ENCODE measurements around the gene PGA3.
"Not testable (repeated sequence)": the region's sequence is repeated elsewhere in the genome, so short reads cannot be mapped to it uniquely, and the experiment has no call there.

Gene PGA3

GRCh38 chr11:61164606-61165424 is 38.5 kb upstream of the PGA3 start:
- Mint-ChIP-seq H3K4me1 (ENCODE audit: low read depth) (peaks cover 60% of the 10 kb centered on the region), H3K27ac (peak overlapping the region; percentile 86), H3K27me3 (no peaks in the 10 kb centered on the region), H3K4me3 (peak overlapping the region; percentile 27), H3K9me3 (no peaks in the 10 kb centered on the region), H3K36me3 (ENCODE audit: low read depth) (no peaks in the 10 kb centered on the region)

- H3K4me3 Mint-ChIP-seq; H3K27me3 Mint-ChIP-seq; H3K36me3 Mint-ChIP-seq (ENCODE audit: low read depth); H3K27ac Mint-ChIP-seq; H3K9me3 Mint-ChIP-seq: not testable (repeated sequence)
- H3K4me1 Mint-ChIP-seq (ENCODE audit: low read depth), result peaks cover 51% of the 10 kb centered on the region
These were observed 37.5 kb upstream of the PGA3 start for GRCh38 chr11:61165785-61166184.

DNA sequence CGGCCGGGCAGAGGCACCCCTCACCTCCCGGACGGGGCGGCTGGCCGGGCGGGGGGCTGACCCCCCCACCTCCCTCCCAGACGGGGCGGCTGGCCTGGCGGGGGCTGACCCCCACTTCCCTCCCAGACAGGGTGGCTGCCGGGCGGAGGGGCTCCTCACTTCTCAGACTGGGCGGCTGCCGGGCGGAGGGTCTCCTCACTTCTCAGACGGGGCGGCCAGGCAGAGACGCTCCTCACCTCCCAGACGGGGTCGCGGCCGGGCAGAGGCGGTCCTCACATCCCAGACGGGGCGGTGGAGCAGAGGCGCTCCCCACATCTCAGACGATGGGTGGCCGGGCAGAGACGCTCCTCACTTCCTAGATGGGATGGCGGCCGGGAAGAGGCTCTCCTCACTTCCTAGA is 37.0 kb upstream of the PGA3 start:
- H3K4me3 Mint-ChIP-seq; H3K9me3 Mint-ChIP-seq; H3K27me3 Mint-ChIP-seq; H3K27ac Mint-ChIP-seq; H3K36me3 Mint-ChIP-seq (ENCODE audit: low read depth): not testable (repeated sequence)
- peaks cover 49% of the 10 kb centered on the region for H3K4me1 Mint-ChIP-seq (ENCODE audit: low read depth)

- no peak overlapping the region for H3K27ac Mint-ChIP-seq
- H3K27me3 Mint-ChIP-seq, result no peaks in the 10 kb centered on the region
- no peaks in the 10 kb centered on the region for H3K36me3 Mint-ChIP-seq (ENCODE audit: low read depth)
- no peak overlapping the region for H3K4me3 Mint-ChIP-seq
- H3K4me1 Mint-ChIP-seq (ENCODE audit: low read depth), result peaks cover 45% of the 10 kb centered on the region
- no peaks in the 10 kb centered on the region for H3K9me3 Mint-ChIP-seq
These were observed 35.1 kb upstream of the PGA3 start for GRCh38 chr11:61168042-61168688.

DNA sequence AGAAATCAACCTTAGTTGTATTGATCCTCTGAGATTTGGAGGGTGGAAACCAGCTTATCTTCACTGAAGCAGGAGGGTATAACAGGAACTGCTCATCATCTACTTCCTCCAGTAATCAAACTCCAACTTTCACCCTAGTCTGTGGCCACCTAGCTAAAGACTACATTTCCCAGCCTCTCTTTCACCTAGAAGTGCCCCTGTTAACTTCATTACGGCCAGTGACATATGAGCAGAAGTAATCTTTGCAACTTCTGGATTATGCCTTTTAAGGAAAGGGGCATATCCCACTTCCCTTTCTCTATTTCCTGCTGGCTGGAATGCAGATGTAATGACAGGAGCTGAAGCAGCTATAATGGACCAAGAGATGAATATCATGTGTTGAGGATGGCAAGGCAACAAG is 34.5 kb upstream of the PGA3 start:
- H3K27ac Mint-ChIP-seq, result peak overlapping the region; percentile 39
- no peaks in the 10 kb centered on the region for H3K27me3 Mint-ChIP-seq
- no peaks in the 10 kb centered on the region for H3K36me3 Mint-ChIP-seq (ENCODE audit: low read depth)
- H3K9me3 Mint-ChIP-seq, result no peaks in the 10 kb centered on the region
- peaks cover 39% of the 10 kb centered on the region for H3K4me1 Mint-ChIP-seq (ENCODE audit: low read depth)
- no peak overlapping the region for H3K4me3 Mint-ChIP-seq

DNA sequence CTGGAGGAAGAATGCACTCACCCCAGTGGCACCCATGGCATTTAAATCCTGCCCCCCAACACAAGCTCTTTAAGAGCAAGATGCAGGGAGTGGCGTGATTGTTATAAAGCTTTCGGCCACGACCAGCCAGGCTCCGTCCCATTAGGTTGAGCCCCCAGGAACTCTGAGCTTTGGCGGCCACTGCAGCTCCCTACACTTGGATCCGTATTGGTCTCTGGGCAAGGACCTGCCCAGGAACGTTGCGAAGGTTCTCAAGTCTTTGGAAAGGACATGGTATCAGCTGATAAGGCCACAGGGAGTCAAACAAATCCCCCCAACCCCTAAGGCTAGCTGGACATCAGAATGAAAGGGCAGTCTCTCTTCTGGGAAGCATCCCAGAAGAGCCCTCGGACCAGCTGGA is 32.7 kb upstream of the PGA3 start:
- H3K4me1 Mint-ChIP-seq (ENCODE audit: low read depth), result peaks cover 25% of the 10 kb centered on the region
- no peak overlapping the region for H3K27ac Mint-ChIP-seq

DNA sequence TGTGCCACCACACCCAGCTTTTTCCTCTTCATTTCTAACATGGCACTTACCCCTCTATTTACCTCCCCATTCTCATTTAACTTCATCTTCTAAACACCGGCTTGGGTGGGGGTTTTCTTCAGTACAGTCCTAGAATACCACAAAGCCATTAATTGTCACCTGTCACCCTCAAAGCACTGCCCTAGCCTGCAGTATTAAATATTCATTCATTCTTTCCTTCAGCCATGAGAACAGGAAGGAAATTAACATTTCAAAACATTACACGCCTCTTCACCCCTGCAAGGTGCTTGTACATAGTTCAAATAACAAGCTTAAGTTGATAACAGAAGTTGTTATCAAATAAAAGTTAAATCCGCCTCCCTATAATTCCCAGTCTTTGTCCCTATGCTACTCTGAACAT is 31.4 kb upstream of the PGA3 start:
- H3K9me3 Mint-ChIP-seq, result no peaks in the 10 kb centered on the region
- H3K4me1 Mint-ChIP-seq (ENCODE audit: low read depth), result peaks cover 25% of the 10 kb centered on the region
- H3K27ac Mint-ChIP-seq, result no peak overlapping the region
- H3K27me3 Mint-ChIP-seq, result no peaks in the 10 kb centered on the region
- H3K4me3 Mint-ChIP-seq, result no peak overlapping the region
- no peaks in the 10 kb centered on the region for H3K36me3 Mint-ChIP-seq (ENCODE audit: low read depth)

More for the DNA sequence above, 32.7 kb upstream of the PGA3 start:
- Mint-ChIP-seq H3K9me3 (no peaks in the 10 kb centered on the region), H3K36me3 (ENCODE audit: low read depth) (no peaks in the 10 kb centered on the region), H3K4me3 (no peak overlapping the region), H3K27me3 (no peaks in the 10 kb centered on the region)

DNA sequence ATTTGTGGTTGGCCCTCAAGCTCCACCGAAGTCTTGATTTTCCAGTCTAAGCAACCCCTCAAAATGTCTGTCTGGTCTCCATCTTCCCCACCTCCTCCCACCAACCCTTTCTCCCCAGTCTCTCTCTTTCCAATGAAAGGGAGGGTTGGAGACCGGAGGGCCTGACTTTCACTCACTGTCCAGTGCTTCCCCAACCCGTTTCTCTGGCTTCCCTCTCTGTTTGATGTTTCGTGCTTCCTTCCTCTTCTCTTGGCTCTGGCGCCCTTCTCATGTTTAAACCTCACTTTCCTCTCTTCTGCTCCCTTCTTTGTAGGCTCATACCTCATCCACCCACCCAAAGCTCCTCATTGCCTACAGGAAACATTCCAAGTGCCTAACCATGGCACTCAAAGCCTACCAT is 31.0 kb upstream of the PGA3 start:
- Mint-ChIP-seq H3K36me3 (ENCODE audit: low read depth) (no peaks in the 10 kb centered on the region), H3K9me3 (no peaks in the 10 kb centered on the region), H3K27ac (no peak overlapping the region), H3K27me3 (no peaks in the 10 kb centered on the region), H3K4me1 (ENCODE audit: low read depth) (peaks cover 23% of the 10 kb centered on the region), H3K4me3 (no peak overlapping the region)

DNA sequence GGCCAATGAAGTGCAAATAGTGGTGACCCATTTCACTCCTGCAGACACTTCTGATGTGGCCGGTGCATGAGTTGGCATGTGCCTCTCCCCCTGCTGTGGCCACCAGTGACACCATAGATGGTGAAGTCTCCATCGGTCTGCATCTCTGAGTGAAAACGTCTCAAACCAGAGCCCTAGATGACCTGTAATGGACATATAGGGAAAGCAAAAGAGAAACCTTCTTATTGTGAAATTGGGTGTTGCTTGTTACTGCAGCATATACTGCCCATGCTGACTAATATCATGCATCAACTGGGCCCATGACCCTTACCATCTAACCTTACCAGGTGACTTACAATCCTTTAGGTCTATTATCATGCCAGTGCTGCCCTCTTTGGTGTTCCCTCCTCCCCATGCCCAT is 30.4 kb upstream of the PGA3 start:
- Mint-ChIP-seq H3K4me1 (ENCODE audit: low read depth) (peaks cover 17% of the 10 kb centered on the region), H3K4me3 (no peak overlapping the region), H3K27ac (no peak overlapping the region), H3K9me3 (no peaks in the 10 kb centered on the region), H3K27me3 (no peaks in the 10 kb centered on the region), H3K36me3 (ENCODE audit: low read depth) (no peaks in the 10 kb centered on the region)

DNA sequence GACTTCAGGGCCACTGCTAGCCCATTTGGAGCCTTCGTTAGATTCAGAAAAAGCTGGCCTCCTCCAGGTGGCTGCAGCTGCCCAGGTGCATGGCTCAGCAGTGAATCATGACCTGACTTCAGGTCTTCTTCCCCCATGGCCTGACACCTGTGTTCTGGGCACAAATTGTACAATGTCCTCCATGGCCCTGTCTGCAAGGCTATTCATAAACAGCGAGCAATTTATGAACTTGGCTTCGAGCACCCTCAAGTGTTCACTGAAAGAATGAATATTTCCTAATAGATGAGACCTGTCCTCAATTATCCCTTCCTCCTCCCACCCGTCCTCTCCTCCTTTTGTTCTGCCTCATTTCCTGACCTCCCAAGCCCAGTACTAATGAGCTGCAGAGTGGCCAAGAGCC is 29.9 kb upstream of the PGA3 start:
- Mint-ChIP-seq H3K9me3 (no peaks in the 10 kb centered on the region), H3K4me3 (no peak overlapping the region), H3K27me3 (no peaks in the 10 kb centered on the region), H3K36me3 (ENCODE audit: low read depth) (no peaks in the 10 kb centered on the region), H3K4me1 (ENCODE audit: low read depth) (peaks cover 13% of the 10 kb centered on the region), H3K27ac (no peak overlapping the region)

DNA sequence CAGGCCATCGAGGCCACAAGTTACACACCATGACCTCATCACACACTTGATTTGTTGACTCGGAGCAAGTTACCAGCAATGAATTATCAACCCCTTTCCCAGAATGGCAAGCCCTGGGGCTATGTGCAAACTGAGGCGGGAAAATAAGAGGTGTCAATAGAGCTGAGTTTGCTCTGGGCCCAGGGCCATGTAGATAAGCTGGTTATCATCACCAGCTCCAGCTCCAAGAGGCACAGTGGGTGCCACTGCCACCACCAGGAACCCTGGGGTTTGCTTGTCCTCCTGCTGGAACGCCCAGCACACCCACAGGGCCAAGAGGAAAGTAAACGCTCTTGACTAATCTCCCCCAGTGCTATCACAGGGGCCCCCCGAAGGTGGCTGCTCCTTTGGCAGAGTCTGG is 29.0 kb upstream of the PGA3 start:
- no peaks in the 10 kb centered on the region for H3K27me3 Mint-ChIP-seq
- no peaks in the 10 kb centered on the region for H3K36me3 Mint-ChIP-seq (ENCODE audit: low read depth)
- H3K4me3 Mint-ChIP-seq, result no peak overlapping the region
- H3K27ac Mint-ChIP-seq, result no peak overlapping the region
- H3K4me1 Mint-ChIP-seq (ENCODE audit: low read depth), result peaks cover 13% of the 10 kb centered on the region
- no peaks in the 10 kb centered on the region for H3K9me3 Mint-ChIP-seq

- Mint-ChIP-seq H3K4me3 (no peak overlapping the region), H3K36me3 (ENCODE audit: low read depth) (no peaks in the 10 kb centered on the region), H3K9me3 (no peaks in the 10 kb centered on the region), H3K27ac (no peak overlapping the region), H3K27me3 (peaks cover 3% of the 10 kb centered on the region), H3K4me1 (ENCODE audit: low read depth) (peaks cover 13% of the 10 kb centered on the region)
These were observed 28.4 kb upstream of the PGA3 start for GRCh38 chr11:61174949-61175348.

DNA sequence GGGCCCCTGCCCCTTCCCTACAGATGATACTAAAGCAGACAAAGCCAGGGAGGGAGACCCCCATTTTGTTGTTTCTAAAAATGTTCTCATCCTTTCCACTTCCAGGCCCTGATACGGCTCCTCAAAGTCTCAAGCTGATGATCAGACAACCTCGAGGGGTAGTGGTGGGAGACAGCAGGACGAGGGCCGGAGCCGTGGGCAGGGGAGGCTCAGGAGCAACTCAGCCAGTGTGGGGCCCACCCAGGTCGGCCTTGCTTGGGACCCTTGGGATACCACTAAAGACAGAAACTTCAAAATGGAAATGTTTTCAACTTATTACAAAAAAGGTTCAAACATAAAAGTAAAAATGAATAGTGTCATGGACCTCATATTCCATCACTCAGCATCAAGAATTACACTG is 26.9 kb upstream of the PGA3 start:
- no peak overlapping the region for H3K27ac Mint-ChIP-seq

GRCh38 chr11:61180205-61180604 is 23.1 kb upstream of the PGA3 start:
- not testable (repeated sequence) for H3K27ac Mint-ChIP-seq; H3K4me3 Mint-ChIP-seq; H3K27me3 Mint-ChIP-seq; H3K9me3 Mint-ChIP-seq; H3K4me1 Mint-ChIP-seq (ENCODE audit: low read depth); H3K36me3 Mint-ChIP-seq (ENCODE audit: low read depth)

More for the DNA sequence above, 26.9 kb upstream of the PGA3 start:
- H3K4me3 Mint-ChIP-seq, result no peak overlapping the region
- no peaks in the 10 kb centered on the region for H3K36me3 Mint-ChIP-seq (ENCODE audit: low read depth)
- peaks cover 13% of the 10 kb centered on the region for H3K4me1 Mint-ChIP-seq (ENCODE audit: low read depth)
- no peaks in the 10 kb centered on the region for H3K9me3 Mint-ChIP-seq
- H3K27me3 Mint-ChIP-seq, result peaks cover 3% of the 10 kb centered on the region

DNA sequence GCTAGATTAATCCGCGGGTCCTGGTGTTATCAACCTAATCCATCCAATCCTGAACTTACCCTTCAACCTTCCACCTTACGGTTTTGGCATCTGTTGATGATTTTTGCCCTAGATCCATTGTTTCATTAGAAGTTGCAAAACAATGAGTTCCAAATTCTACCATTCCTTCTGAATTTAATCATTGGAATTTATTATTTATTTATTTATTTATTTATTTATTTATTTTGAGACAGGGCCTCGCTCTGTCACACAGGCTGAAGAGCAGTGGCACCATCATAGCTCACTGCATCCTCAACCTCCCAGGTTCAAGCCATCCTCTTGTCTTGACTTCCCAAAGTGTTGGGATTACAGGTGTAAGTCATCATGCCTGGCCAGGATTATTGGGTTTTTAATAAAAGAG is 21.8 kb upstream of the PGA3 start:
- Mint-ChIP-seq H3K9me3 (no peaks in the 10 kb centered on the region), H3K27ac (no peak overlapping the region), H3K36me3 (ENCODE audit: low read depth) (no peaks in the 10 kb centered on the region), H3K27me3 (peaks cover 3% of the 10 kb centered on the region), H3K4me1 (ENCODE audit: low read depth) (no peaks in the 10 kb centered on the region), H3K4me3 (no peak overlapping the region)

GRCh38 chr11:61183645-61184044 is 19.7 kb upstream of the PGA3 start:
- H3K27ac Mint-ChIP-seq, result no peak overlapping the region
- no peaks in the 10 kb centered on the region for H3K4me1 Mint-ChIP-seq (ENCODE audit: low read depth)
- H3K36me3 Mint-ChIP-seq (ENCODE audit: low read depth), result no peaks in the 10 kb centered on the region
- H3K9me3 Mint-ChIP-seq, result no peaks in the 10 kb centered on the region
- H3K27me3 Mint-ChIP-seq, result peaks cover 3% of the 10 kb centered on the region
- H3K4me3 Mint-ChIP-seq, result no peak overlapping the region
